NCI-H526 treated with DMSO at 0.1 percent for 48 hours (cell line): ENCODE measurements around the gene CD37.
A peak's percentile ranks its signal among the peaks of the same experiment; 100 is the strongest.
"Not testable (repeated sequence)": the region's sequence is repeated elsewhere in the genome, so short reads cannot be mapped to it uniquely, and the experiment has no call there.

Experiments used
- DNase-seq: peaks from one replicate; lab custom pipeline; 2025; lab: John Stamatoyannopoulos, UW

Gene CD37

GRCh38 chr19:49347835-49348234, 12.6 kb downstream of the CD37 start:
- DNase-seq = peak; percentile 4

GRCh38 chr19:49348305-49349189, 13.3 kb downstream of the CD37 start:
- no peak for DNase-seq

- DNase-seq = no peak
These were observed 14.4 kb downstream of the CD37 start for GRCh38 chr19:49349567-49349966.

- DNase-seq = no peak
These were observed 20.7 kb downstream of the CD37 start for GRCh38 chr19:49355909-49356353.

- no peak for DNase-seq
These were observed 21.2 kb downstream of the CD37 start for GRCh38 chr19:49356382-49356781.

- no peak for DNase-seq
These were observed 22.0 kb downstream of the CD37 start for GRCh38 chr19:49357186-49357585.

- DNase-seq = no peak
These were observed 24.9 kb downstream of the CD37 start for GRCh38 chr19:49359851-49360820.

- DNase-seq = no peak
These were observed 26.3 kb downstream of the CD37 start for GRCh38 chr19:49361438-49362047.

GRCh38 chr19:49362048-49362928, 27.1 kb downstream of the CD37 start, which contains the start of gene TEAD2:
Gene TEAD2 (minus strand): TSS chr19:49362416. CDS start chr19:49360075, 2,341 bp downstream.
- DNase-seq = no peak

- DNase-seq = no peak
These were observed 27.7 kb downstream of the CD37 start for GRCh38 chr19:49362929-49363267.

GRCh38 chr19:49363268-49364082, 28.3 kb downstream of the CD37 start, which contains the start of gene DKKL1:
Gene DKKL1 (plus strand): TSS chr19:49363877. CDS start chr19:49363999, 122 bp downstream.
- DNase-seq = peak; percentile 35

GRCh38 chr19:49364083-49364737, 29.0 kb downstream of the CD37 start:
- DNase-seq = no peak

GRCh38 chr19:49366110-49366509, 30.9 kb downstream of the CD37 start:
- DNase-seq = no peak

- no peak for DNase-seq
These were observed 33.6 kb downstream of the CD37 start for GRCh38 chr19:49368711-49369358.

GRCh38 chr19:49371184-49371583, 36.0 kb downstream of the CD37 start:
- no peak for DNase-seq

- DNase-seq = not testable (repeated sequence)
These were observed 38.0 kb downstream of the CD37 start for GRCh38 chr19:49373174-49373573.

GRCh38 chr19:49374665-49375434, 39.6 kb downstream of the CD37 start:
- DNase-seq = no peak

GRCh38 chr19:49378512-49378911, 43.3 kb downstream of the CD37 start:
- DNase-seq = no peak
